NB4 (cell line): ENCODE data around the gene LAG3.

Experiments
- DNase-seq: peaks from one replicate; pipeline ENCODE4 v3.0.0; 2010; ENCODE audit warnings: low read depth
- H3K4me3 ChIP-seq: one replicate; pipeline ENCODE4 v1.5.1; 2011; ENCODE audit warnings: mild to moderate bottlenecking, low read depth, low read length, moderate library complexity
- MAX ChIP-seq: IDR thresholded peaks from 2 replicates; pipeline ENCODE4 v1.6.1; 2011; ENCODE audit warnings: low read depth, low read length
- MYC ChIP-seq: IDR thresholded peaks from 2 replicates; pipeline ENCODE4 v1.6.1; 2011; ENCODE audit warnings: low read depth, low read length
- POLR2A ChIP-seq: IDR thresholded peaks from 2 replicates; pipeline ENCODE4 v1.6.1; 2011; ENCODE audit warnings: mild to moderate bottlenecking; ENCODE audit not compliant: insufficient read length; ENCODE audit errors: extremely low read depth
- TF ChIP-seq, protein P1 (sequence below): IDR thresholded peaks from one replicate; pipeline ENCODE4 v1.5.1; 2012; ENCODE audit warnings: low read depth, low read length

The LAG3 gene

DNA sequence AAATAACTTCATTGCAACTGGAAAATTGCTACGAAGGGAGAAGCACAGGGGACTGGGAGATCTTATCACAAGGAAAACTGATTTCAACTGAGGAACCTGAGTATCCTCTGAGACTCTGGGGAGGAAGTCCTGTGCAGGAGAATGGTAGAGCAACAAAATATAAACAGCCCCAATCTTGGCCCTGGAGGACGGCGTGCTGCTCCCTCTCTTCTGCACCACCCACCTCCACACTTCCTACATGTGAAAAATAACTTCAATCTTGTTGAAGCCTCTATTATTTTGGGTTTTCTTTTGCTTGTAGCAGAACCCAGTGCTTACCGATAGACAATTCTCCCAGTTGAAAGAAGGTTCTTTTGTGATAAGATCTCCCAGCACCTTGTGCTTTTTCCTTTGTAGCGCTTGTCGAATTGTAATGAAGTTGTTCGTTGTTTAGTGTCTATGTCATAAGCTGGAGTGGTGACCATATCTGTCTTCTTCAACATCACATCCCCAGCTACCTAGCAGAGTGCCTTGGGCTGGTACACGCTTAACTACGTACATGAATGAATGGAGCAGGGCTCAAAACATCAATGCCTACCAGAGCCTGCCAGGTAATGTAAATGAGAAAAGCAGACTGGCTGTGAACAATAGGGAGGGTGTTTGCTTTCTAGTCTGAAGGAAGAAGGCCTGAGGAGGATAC lies 14.2 kb downstream of the LAG3 start:
- TF ChIP-seq, protein P1, sequence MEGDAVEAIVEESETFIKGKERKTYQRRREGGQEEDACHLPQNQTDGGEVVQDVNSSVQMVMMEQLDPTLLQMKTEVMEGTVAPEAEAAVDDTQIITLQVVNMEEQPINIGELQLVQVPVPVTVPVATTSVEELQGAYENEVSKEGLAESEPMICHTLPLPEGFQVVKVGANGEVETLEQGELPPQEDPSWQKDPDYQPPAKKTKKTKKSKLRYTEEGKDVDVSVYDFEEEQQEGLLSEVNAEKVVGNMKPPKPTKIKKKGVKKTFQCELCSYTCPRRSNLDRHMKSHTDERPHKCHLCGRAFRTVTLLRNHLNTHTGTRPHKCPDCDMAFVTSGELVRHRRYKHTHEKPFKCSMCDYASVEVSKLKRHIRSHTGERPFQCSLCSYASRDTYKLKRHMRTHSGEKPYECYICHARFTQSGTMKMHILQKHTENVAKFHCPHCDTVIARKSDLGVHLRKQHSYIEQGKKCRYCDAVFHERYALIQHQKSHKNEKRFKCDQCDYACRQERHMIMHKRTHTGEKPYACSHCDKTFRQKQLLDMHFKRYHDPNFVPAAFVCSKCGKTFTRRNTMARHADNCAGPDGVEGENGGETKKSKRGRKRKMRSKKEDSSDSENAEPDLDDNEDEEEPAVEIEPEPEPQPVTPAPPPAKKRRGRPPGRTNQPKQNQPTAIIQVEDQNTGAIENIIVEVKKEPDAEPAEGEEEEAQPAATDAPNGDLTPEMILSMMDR: no peak
- no peak for TF ChIP-seq POLR2A
- no peak for TF ChIP-seq MYC
- no peak for DNase-seq
- no peak overlapping the region for H3K4me3 ChIP-seq

DNA sequence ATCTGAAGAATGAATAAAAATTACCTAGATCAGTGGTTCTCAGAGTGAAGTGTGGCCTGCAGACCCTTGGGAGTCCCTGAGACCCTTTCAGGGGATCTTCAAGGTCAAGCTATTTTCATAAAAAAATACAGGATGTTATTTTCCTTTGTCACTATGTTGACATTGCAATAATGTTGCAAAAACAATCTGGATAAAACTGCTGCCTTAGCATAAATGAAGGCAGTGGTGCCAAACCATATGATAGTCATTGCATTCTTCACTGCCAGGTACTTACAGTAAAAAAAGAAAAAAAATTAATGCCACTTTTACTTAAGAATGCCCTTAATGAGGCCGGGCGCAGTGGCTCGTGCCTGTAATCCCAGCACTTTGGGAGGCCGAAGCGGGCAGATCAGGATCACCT lies 15.0 kb downstream of the LAG3 start:
- H3K4me3 ChIP-seq: no peak overlapping the region
- no peak for TF ChIP-seq POLR2A
- TF ChIP-seq, protein P1: no peak
- TF ChIP-seq MYC: no peak
- no peak for TF ChIP-seq MAX

GRCh38 chr12:6788972-6789924 lies 16.9 kb downstream of the LAG3 start, which contains the start of gene CD4:
CD4 (plus strand) TSS chr12:6789528; CDS start chr12:6800139, 10,611 bp downstream.
- H3K4me3 ChIP-seq: peak within 1 kb of the TSS; percentile 83

More for the DNA sequence above, 15.0 kb downstream of the LAG3 start:
- DNase-seq: no peak

GRCh38 chr12:6790496-6791150 lies 18.3 kb downstream of the LAG3 start:
- peak; percentile 51 for DNase-seq
- H3K4me3 ChIP-seq: peak overlapping the region; percentile 83
- TF ChIP-seq, protein P1: no peak
- TF ChIP-seq MYC: no peak
- no peak; the same call in 1 of the 2 replicates for TF ChIP-seq MAX
- no peak for TF ChIP-seq POLR2A

More at GRCh38 chr12:6788972-6789924, 16.9 kb downstream of the LAG3 start, which contains the start of gene CD4:
- peak; percentile 46; the same call in 1 of the 2 replicates for TF ChIP-seq MAX
- peak; percentile 95 for TF ChIP-seq POLR2A
- TF ChIP-seq, protein P1: no peak
- TF ChIP-seq MYC: peak; percentile 72
- peak; percentile 93 for DNase-seq

- TF ChIP-seq, protein P1: no peak
- TF ChIP-seq POLR2A (no peak), MYC (peak; percentile 50; the same call in 1 of the 2 replicates), MAX (0 out of 2 replicates have a peak, but pooled peaks have one; percentile 33)
- peak; percentile 66 for DNase-seq
- H3K4me3 ChIP-seq: peak overlapping the region; percentile 70
These were observed 19.7 kb downstream of the LAG3 start for GRCh38 chr12:6791931-6792520.
